ENCODE data around the gene GRIK3. TPM values are rescaled to one million over a fixed set of nuclear protein-coding genes. Genes with fewer than 3 reads are reported as not detected.

Gene GRIK3
- total RNA-seq, 4 donors from 2014 or later, result 0.75 to 9.8 (median 1.2) TPM

DNA sequence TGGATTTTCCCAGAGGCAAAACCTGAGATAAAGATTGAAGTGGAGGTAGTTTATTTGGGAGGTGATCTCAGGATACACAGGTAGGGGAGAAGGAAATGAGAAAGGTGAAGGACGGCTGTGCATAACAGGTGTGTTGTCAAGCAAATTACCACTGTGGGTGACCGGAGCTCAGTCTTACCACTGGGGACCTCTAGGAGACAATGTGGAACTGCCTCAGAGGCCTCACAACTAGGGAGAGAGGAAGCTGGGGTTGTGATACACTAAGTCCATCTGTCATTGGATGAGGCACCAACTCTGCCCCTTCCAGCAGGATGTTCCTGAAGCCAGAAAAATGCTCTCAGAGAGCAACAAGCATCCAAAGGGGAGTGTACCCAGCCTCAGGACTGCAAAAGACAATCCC is 32.6 kb downstream of the GRIK3 start:
- in situ Hi-C loops (cut with MboI; ENCODE audit: low pct_ligation_motif_present in 1 of 4, low pct_unique_long_range_greater_than_20kb in 1 of 4, low sequenced_read_pairs in 3 of 4) (no loop called here), intact Hi-C loops (cut with DNase I; ENCODE audit: low total_unique reads) (no loop called here)
- 16 to 51% methylated on average over 2 of the region's 2 CpGs for WGBS, 2 donors (ENCODE audit: low coverage in 1 of 2)
- no peak overlapping the region for H3K4me3 ChIP-seq
- H3K4me1 ChIP-seq, result no peaks in the 10 kb centered on the region
- no peaks in the 10 kb centered on the region for H3K36me3 ChIP-seq
- DNase-seq, result no peak
- no peaks in the 10 kb centered on the region for H3K9me3 ChIP-seq
- no peak overlapping the region for H3K27ac ChIP-seq
- no peaks in the 10 kb centered on the region for H3K27me3 ChIP-seq
- TF ChIP-seq POLR2A (IDR thresholded peaks at IDR 0.05) (no peak), POLR2AphosphoS5 (IDR thresholded peaks at IDR 0.05) (no peak), EP300 (IDR thresholded peaks at IDR 0.05; ENCODE audit: low read depth) (no peak)
- TF ChIP-seq, protein P1, sequence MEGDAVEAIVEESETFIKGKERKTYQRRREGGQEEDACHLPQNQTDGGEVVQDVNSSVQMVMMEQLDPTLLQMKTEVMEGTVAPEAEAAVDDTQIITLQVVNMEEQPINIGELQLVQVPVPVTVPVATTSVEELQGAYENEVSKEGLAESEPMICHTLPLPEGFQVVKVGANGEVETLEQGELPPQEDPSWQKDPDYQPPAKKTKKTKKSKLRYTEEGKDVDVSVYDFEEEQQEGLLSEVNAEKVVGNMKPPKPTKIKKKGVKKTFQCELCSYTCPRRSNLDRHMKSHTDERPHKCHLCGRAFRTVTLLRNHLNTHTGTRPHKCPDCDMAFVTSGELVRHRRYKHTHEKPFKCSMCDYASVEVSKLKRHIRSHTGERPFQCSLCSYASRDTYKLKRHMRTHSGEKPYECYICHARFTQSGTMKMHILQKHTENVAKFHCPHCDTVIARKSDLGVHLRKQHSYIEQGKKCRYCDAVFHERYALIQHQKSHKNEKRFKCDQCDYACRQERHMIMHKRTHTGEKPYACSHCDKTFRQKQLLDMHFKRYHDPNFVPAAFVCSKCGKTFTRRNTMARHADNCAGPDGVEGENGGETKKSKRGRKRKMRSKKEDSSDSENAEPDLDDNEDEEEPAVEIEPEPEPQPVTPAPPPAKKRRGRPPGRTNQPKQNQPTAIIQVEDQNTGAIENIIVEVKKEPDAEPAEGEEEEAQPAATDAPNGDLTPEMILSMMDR (IDR thresholded peaks at IDR 0.05), result no peak

DNA sequence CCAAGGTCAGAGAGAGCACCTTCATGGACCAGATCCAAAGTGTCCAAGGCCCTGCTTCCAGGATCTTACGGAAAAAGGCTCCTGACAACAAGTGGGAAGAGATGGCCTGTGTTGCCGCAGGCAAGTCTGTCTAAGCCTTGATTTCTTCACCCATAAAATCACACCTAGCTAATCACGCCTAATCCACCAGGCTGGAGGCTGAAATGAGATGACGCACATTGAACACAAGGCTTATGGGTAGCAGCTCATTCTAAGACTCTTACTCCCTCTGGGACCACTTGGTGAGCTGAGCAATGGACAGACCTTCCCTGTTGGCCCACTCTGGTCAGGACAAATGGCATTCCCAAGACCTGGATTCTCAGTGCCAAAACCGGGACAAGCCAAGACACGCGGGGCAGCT is 38.2 kb downstream of the GRIK3 start:
- H3K36me3 ChIP-seq, result no peaks in the 10 kb centered on the region
- intact Hi-C loops (cut with DNase I; ENCODE audit: low total_unique reads) (no loop called here), in situ Hi-C loops (cut with MboI; ENCODE audit: low pct_ligation_motif_present in 1 of 4, low pct_unique_long_range_greater_than_20kb in 1 of 4, low sequenced_read_pairs in 3 of 4) (no loop called here)
- no peak overlapping the region for H3K27ac ChIP-seq
- TF ChIP-seq EP300 (IDR thresholded peaks at IDR 0.05; ENCODE audit: low read depth), result no peak
- no peak for TF ChIP-seq POLR2AphosphoS5 (IDR thresholded peaks at IDR 0.05)
- TF ChIP-seq, protein P1 (IDR thresholded peaks at IDR 0.05), result no peak
- no peaks in the 10 kb centered on the region for H3K4me1 ChIP-seq
- H3K9me3 ChIP-seq, result no peaks in the 10 kb centered on the region
- no peak overlapping the region for H3K4me3 ChIP-seq
- H3K27me3 ChIP-seq, result no peaks in the 10 kb centered on the region
- DNase-seq, result no peak
- WGBS, 2 donors (ENCODE audit: low coverage in 1 of 2), result 88 to 95% methylated on average over 3 to 7 of the region's 7 CpGs

DNA sequence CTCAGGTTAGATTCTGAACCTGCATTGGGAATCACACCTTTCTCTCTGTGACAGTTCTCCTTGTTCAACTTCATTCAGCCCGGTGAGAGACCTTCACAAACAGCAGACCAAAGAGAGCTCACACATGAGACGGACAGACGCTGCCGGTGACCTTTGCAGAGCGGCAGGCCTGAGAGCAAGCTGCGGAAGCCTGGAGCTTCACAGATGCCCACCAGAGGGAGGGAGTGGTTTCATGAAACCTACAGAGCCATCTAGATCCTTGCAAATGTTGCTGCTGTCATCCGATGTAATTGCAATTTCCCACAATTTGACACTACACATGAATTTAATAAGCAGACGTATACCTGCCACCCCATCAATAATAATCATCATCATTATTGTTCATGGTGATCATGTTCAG is 39.4 kb downstream of the GRIK3 start:
- intact Hi-C loops (cut with DNase I; ENCODE audit: low total_unique reads) (no loop called here), in situ Hi-C loops (cut with MboI; ENCODE audit: low pct_ligation_motif_present in 1 of 4, low pct_unique_long_range_greater_than_20kb in 1 of 4, low sequenced_read_pairs in 3 of 4) (no loop called here)
- Histone ChIP-seq H3K27ac (no peak overlapping the region), H3K27me3 (no peaks in the 10 kb centered on the region), H3K4me3 (no peak overlapping the region), H3K36me3 (no peaks in the 10 kb centered on the region), H3K9me3 (no peaks in the 10 kb centered on the region), H3K4me1 (no peaks in the 10 kb centered on the region)
- TF ChIP-seq EP300 (IDR thresholded peaks at IDR 0.05; ENCODE audit: low read depth) (no peak), POLR2A (IDR thresholded peaks at IDR 0.05) (no peak)
- TF ChIP-seq, protein P1 (IDR thresholded peaks at IDR 0.05), result no peak
- no peak for DNase-seq
- WGBS, 2 donors (ENCODE audit: low coverage in 1 of 2), result 17 to 65% methylated on average over 1 to 8 of the region's 8 CpGs

DNA sequence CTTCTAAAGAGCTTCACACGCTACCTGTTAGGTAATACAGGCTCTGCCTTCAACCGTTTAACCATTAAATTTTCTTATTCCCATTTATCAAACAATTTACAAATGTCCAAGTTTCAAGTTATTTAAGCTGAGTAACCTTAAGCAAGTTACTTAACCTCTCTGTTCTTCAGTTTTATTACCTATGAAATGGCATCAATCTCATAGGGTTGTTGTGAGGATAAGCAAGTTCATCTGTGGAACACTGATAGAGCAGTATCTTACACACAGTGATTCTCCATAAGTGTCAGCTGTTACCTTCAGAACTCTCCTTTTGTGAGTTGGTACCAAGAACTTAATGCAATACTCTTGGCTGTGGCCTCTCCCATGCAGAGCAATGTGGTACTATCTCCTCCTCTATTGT is 40.0 kb downstream of the GRIK3 start:
- no peak overlapping the region for H3K4me3 ChIP-seq
- H3K36me3 ChIP-seq, result no peaks in the 10 kb centered on the region
- no peaks in the 10 kb centered on the region for H3K4me1 ChIP-seq
- in situ Hi-C loops (cut with MboI; ENCODE audit: low pct_ligation_motif_present in 1 of 4, low pct_unique_long_range_greater_than_20kb in 1 of 4, low sequenced_read_pairs in 3 of 4), result no loop called here
- H3K9me3 ChIP-seq, result no peaks in the 10 kb centered on the region
- intact Hi-C loops (cut with DNase I; ENCODE audit: low total_unique reads), result no loop called here
- no peak for DNase-seq
- peaks cover 2% of the 10 kb centered on the region for H3K27me3 ChIP-seq
- 38 to 95% methylated on average over 2 of the region's 2 CpGs for WGBS, 2 donors (ENCODE audit: low coverage in 1 of 2)
- TF ChIP-seq POLR2AphosphoS5 (IDR thresholded peaks at IDR 0.05), result no peak
- TF ChIP-seq, protein P1 (IDR thresholded peaks at IDR 0.05), result no peak
- TF ChIP-seq POLR2A (IDR thresholded peaks at IDR 0.05), result no peak
- no peak for TF ChIP-seq EP300 (IDR thresholded peaks at IDR 0.05; ENCODE audit: low read depth)
- no peak overlapping the region for H3K27ac ChIP-seq
